ENCODE measurements around the gene IL11.

GRCh38 chr19:55344444-55344843, 25.8 kb downstream of the IL11 start:
- TF ChIP-seq EZH2phosphoT487 (IDR thresholded peaks at IDR 0.05; ENCODE audit: insufficient read depth, low read depth) (no peak), EZH2 (IDR thresholded peaks at IDR 0.05; ENCODE audit: insufficient read depth, poor library complexity, severe bottlenecking) (no peak)
